Retinal pigment epithelial cell (primary cell): ENCODE data around the gene PDE9A.
"Not testable (repeated sequence)": the region's sequence is repeated elsewhere in the genome, so short reads cannot be mapped to it uniquely, and the experiment has no call there.

Source experiments
- DNase-seq: peaks from one replicate; pipeline ENCODE4 v3.0.0-alpha.2; 2010; ENCODE audit warnings: low read depth
- H3K4me3 ChIP-seq: 2 replicates; pipeline ENCODE4 v1.5.1; 2011; ENCODE audit warnings: mild to moderate bottlenecking, low read length, control low read depth, moderate library complexity
- CTCF ChIP-seq: conservative IDR thresholded peaks from 2 replicates; pipeline ENCODE4 v1.5.1; 2011; ENCODE audit warnings: low read depth, low read length, control low read depth, inconsistent platforms

Gene PDE9A

GRCh38 chr21:42707207-42707830 is 53.9 kb downstream of the PDE9A start:
- DNase-seq, result no peak
- TF ChIP-seq CTCF, result no peak
- no peak overlapping the region for H3K4me3 ChIP-seq

GRCh38 chr21:42708107-42708506 is 54.7 kb downstream of the PDE9A start:
- no peak for TF ChIP-seq CTCF
- H3K4me3 ChIP-seq, result no peak overlapping the region
- DNase-seq, result no peak

- DNase-seq, H3K4me3 ChIP-seq: not testable (repeated sequence)
These were observed 55.5 kb downstream of the PDE9A start for GRCh38 chr21:42708916-42709315.

GRCh38 chr21:42711667-42712066 is 58.2 kb downstream of the PDE9A start:
- no peak for TF ChIP-seq CTCF
- DNase-seq, result no peak
- H3K4me3 ChIP-seq, result no peak overlapping the region

- not testable (repeated sequence) for DNase-seq, H3K4me3 ChIP-seq
These were observed 62.0 kb downstream of the PDE9A start for GRCh38 chr21:42715427-42715826.

GRCh38 chr21:42716074-42716473 is 62.7 kb downstream of the PDE9A start:
- DNase-seq, result no peak
- H3K4me3 ChIP-seq, result no peak overlapping the region
- TF ChIP-seq CTCF, result no peak

GRCh38 chr21:42720484-42720883 is 67.1 kb downstream of the PDE9A start:
- not testable (repeated sequence) for H3K4me3 ChIP-seq, DNase-seq

- DNase-seq, result no peak
- H3K4me3 ChIP-seq, result no peak overlapping the region
- TF ChIP-seq CTCF, result no peak
These were observed 68.0 kb downstream of the PDE9A start for GRCh38 chr21:42721341-42721824.

- DNase-seq, result no peak
- no peak overlapping the region for H3K4me3 ChIP-seq
- TF ChIP-seq CTCF, result no peak
These were observed 68.7 kb downstream of the PDE9A start for GRCh38 chr21:42722153-42722552.
